ENCODE results near the gene TCP1.

DNA sequence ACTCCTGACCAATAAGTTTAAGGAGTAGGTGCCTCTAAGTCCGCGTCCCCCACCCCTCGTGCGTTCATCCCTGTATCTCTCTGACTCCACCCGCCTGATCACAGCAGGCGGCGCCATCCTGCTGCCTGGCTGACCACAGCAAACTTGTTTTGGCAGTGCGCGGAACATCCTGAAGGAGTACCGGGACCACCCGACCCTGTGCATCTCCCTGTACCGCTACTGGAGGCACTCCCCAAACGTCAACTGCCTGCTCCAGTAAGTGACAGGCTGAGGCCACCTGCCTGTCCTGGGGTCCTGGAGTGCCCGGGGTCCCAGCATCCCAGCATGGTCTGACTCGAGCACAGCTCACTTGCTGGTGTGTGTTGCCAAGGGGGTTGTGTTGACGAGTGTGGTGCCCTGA lies 29.7 kb upstream of the TCP1 start:
- TF ChIP-seq CTCF (tag by site-specific recombination; IDR thresholded peaks at IDR 0.05) (no peak), ZNF488 (tag by site-specific recombination; IDR thresholded peaks at IDR 0.05) (no peak)
